GM21515 (cell line): ENCODE results near the gene FABP3.
"Not testable (repeated sequence)": the region's sequence is repeated elsewhere in the genome, so short reads cannot be mapped to it uniquely, and the experiment has no call there.

Experiments
- ATAC-seq: cut with Tn5 transposase; IDR thresholded peaks from one replicate; pipeline ENCODE4 v1.9.1; 2021; ENCODE audit not compliant: unreplicated experiment

Gene FABP3

DNA sequence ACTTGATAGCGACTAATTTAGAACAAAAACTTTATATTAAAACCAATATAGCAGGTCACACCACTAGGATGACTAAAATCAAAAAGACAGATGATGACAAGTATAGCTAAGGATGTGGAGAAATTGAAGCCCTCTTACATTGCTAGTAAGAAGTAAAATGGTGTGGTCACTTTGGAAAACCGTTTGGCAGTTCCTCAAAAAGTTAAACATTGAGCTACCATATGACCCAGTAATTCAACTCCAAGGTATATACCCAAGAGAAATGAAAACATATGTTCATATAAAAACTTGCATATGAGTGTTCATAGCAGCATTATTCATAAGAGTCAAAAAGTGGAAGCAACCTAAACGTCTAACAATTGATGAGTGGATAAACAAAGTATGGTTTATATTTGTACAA, 27.1 kb upstream of the FABP3 start:
- no peak for ATAC-seq

DNA sequence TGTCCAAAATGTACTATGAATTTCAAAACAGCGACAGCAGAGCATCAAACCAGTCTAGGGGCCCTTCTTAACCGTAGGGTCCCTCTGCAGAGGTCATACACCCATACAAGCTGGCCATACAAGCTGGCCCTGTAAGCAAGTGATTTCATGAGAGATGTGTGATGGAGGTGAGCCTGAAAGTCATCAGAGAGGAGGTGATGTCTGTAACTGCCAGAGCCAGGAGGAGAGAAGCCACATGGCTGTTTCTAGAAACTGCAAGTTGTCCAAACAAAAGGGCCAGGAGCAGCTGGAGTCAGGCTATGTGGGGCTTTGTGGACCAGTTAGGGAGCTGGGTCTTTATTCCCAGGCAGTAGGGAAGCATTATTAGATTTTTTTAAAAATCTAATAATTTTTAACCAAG, 25.4 kb upstream of the FABP3 start:
- ATAC-seq: no peak

- ATAC-seq: no peak
These were observed 24.7 kb upstream of the FABP3 start for GRCh38 chr1:31397360-31398095.

GRCh38 chr1:31396633-31397351, 23.9 kb upstream of the FABP3 start:
- ATAC-seq: no peak

GRCh38 chr1:31394584-31395193, 21.8 kb upstream of the FABP3 start:
- ATAC-seq: peak; percentile 61

DNA sequence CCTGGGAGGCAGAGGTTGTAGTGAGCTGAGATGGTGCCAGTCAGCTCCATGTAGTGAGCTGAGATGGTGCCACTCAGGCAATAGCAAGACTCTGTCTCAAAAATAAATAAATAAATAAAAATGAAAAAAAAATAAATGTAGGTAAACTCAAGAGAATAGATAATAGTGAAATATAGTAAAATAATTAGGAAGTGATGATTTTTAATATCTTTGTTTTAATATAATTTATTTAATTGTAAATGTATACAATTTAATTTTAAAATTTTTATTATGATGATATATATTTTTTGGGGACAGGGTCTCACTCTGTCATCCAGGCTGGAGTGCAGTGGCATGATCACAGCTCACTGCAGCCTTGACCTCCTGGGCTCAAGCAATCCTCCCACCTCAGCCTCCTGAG, 20.6 kb upstream of the FABP3 start:
- ATAC-seq: no peak

GRCh38 chr1:31390071-31390470, 17.2 kb upstream of the FABP3 start:
- no peak for ATAC-seq

- ATAC-seq: no peak
These were observed 16.7 kb upstream of the FABP3 start for GRCh38 chr1:31389616-31390015.

DNA sequence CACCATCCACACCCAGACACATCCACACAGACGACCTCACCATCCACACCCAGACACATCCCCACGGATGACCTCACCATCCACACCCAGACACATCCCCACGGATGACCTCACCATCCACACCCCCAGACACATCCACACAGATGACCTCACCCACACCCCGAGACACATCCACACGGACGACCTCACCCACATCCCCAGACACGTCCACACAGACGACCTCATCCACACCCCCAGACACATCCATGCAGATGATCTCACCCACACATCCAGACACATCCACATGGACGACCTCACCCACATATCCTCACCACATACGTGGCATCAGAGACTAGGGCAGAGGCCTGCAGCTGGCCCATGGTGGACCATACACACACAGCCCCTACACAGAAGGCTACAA, 14.7 kb upstream of the FABP3 start:
- ATAC-seq: no peak

DNA sequence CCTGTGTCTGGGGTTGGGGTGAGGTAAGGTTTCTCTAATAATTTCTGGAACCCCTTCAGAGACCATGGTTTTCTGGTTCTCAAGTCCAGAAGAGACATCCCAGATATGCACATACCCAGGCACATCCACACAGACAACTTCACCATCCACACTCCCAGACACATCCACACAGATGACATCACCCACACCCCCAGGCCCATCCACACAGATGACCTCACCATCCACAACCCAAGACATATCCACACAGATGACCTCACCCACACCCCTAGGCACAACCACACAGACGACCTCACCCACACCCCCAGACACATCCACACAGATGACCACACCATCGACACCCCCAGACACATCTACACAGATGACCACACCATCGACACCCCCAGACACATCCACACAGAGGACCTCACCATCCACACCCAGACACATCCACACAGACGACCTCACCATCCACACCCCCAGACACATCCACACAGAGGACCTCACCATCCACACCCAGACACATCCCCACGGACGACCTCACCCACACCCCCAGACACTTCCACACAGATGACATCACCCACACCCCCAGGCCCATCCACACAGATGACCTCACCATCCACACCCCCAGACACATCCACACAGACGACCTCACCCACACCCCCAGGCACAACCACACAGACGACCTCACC, 13.8 kb upstream of the FABP3 start:
- ATAC-seq: not testable (repeated sequence)

DNA sequence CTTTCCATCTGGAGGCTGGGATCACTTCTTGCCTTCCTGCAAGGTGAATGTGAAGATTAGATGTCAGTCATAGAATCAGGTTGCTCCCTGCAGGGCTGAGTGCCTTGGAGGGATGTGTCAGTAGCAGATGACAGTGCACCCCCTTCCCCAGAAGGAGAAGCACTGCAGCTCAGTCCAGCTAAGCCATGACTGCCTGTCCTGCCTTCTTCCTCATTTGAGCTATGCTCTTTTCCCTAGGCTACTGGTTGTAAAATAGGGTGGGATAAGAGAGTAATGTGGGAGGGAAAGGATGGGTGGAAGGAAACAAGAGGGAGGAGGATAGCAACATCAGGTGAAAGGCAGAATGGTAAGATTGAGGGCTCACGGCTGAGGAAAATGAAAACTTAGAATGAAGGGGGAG, 11.1 kb upstream of the FABP3 start:
- no peak for ATAC-seq

DNA sequence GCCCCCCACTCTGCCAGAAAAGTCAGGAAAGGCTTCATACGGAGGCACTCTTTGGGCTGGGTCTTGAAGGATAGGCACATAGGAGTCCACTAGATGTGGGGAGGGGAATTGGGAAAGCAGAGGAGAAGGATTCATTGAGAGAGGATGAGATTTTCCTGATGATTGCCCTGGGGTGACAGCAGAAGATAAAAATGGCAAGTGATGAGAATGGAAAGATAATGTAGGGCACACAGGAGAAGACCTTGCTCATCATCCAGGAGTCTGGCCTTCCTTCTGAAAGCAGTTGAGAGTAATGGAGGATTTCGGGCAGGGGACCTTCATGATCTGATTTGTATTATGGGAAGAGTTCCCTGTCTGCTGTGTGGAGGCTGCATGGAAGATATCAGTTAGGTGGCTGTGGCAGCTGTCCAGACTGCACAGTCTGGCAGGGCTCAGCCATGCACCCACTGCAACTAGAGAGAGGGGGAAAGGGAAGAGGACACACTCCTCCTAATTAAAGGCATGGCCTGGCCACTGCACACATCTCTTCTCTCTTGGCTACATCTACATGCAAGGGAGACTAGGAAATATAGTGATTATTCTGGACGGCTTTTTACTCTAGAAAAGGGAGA, 9.6 kb upstream of the FABP3 start:
- ATAC-seq: no peak

GRCh38 chr1:31381394-31382294, 8.8 kb upstream of the FABP3 start:
- ATAC-seq: no peak

- ATAC-seq: no peak
These were observed 7.3 kb upstream of the FABP3 start for GRCh38 chr1:31380181-31380580.

- ATAC-seq: no peak
These were observed 5.1 kb upstream of the FABP3 start for GRCh38 chr1:31378001-31378400.

DNA sequence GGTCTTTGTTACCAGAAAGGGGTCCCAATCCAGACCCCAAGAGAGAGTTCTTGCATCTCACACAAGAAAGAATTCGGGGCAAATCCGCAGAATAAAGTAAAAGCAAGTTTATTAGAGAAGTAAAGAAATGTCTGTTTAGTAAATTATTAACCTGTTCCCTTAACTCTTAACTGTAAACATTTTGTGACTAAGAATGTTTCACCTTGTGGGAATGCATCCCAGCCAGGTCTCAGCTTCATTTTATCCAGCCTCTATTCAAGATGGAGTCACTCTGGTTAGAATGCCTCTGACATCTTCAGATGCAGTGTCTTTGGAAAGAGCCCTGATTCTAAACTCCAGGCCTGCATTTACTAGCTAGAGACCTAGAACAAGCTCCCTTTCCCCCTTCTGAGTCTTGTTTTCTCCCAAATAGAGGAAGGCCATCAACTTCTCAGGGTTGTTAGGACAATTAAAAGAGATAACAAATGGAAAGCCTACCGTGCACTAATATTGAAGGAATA, 4.5 kb upstream of the FABP3 start:
- no peak for ATAC-seq

- ATAC-seq: no peak
These were observed 3.7 kb upstream of the FABP3 start for GRCh38 chr1:31376375-31377134.

DNA sequence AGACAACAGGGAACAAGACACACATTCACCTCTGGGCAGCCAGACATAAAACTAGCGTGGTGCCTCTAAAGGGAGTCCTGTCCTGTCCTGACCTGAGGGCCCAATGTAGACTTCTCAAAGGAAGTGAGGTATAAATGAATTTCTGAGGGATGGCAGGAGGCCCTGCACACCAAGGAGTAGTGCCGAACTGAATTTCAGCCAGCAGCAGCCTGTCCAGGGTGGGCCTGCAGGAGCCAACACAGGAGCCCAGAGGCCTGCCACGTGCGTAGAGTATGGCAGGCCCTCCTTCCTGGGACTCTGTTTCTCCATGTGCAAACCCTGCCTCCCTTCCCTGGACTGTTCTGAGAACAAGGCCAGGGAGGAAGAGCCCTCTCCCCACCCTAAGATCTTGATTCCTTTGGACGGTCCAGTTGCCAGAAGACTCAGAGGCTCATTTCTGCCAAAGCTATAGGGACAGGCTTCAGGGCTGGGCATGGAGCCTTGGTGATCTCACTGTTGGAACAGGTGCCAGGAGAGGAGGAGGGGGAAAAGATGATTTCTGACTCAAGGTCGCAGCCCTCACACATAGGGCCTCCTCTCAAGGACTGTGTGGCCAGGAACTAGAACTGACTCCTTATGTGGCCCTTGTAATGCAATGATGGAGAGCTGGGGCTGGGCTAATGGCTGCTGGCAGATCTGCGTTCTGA, 1.8 kb upstream of the FABP3 start:
- ATAC-seq: no peak
